SU-DHL-6 (cell line): ENCODE data around the gene TMEM14A.

Source experiments
- EZH2phosphoT487 ChIP-seq: fragments of 200-600 bp; sonication (generic), shearing (Covaris generic); conservative IDR thresholded peaks from 2 replicates; pipeline ENCODE4 v1.6.1; 2018; ENCODE audit warnings: mild to moderate bottlenecking, antibody characterized with exemption, low read length, moderate library complexity, mixed read lengths
- TF ChIP-seq, protein P1 (sequence below): fragments of 200-600 bp; sonication (generic); IDR thresholded peaks from one replicate; pipeline ENCODE4 v1.5.1; 2017; ENCODE audit warnings: antibody characterized with exemption, mild to moderate bottlenecking, low read length, moderate library complexity; ENCODE audit not compliant: insufficient read depth, poor library complexity, severe bottlenecking

DNA sequence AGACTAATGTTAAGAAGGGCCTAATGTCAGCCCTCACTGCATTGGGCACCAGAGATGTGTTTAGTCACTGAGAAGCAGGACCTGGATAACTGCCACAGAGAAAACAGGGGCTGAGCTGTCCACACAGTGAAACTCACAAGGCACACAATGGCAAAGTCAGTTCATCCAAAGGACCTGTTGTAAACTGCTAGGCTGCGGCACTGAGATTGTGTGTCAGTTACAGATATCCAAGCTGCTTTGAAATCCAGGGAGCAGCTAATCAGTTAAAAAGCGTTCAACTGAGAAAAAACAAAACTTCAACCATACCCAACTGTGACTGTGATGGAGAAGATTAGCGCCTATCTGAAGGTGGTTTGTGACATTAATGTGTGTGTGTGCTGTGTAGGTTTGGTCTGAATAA, 27.8 kb upstream of the TMEM14A start:
- TF ChIP-seq, protein P1, sequence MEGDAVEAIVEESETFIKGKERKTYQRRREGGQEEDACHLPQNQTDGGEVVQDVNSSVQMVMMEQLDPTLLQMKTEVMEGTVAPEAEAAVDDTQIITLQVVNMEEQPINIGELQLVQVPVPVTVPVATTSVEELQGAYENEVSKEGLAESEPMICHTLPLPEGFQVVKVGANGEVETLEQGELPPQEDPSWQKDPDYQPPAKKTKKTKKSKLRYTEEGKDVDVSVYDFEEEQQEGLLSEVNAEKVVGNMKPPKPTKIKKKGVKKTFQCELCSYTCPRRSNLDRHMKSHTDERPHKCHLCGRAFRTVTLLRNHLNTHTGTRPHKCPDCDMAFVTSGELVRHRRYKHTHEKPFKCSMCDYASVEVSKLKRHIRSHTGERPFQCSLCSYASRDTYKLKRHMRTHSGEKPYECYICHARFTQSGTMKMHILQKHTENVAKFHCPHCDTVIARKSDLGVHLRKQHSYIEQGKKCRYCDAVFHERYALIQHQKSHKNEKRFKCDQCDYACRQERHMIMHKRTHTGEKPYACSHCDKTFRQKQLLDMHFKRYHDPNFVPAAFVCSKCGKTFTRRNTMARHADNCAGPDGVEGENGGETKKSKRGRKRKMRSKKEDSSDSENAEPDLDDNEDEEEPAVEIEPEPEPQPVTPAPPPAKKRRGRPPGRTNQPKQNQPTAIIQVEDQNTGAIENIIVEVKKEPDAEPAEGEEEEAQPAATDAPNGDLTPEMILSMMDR = no peak
- no peak for TF ChIP-seq EZH2phosphoT487
